ENCODE measurements around the gene ITFG2.

DNA sequence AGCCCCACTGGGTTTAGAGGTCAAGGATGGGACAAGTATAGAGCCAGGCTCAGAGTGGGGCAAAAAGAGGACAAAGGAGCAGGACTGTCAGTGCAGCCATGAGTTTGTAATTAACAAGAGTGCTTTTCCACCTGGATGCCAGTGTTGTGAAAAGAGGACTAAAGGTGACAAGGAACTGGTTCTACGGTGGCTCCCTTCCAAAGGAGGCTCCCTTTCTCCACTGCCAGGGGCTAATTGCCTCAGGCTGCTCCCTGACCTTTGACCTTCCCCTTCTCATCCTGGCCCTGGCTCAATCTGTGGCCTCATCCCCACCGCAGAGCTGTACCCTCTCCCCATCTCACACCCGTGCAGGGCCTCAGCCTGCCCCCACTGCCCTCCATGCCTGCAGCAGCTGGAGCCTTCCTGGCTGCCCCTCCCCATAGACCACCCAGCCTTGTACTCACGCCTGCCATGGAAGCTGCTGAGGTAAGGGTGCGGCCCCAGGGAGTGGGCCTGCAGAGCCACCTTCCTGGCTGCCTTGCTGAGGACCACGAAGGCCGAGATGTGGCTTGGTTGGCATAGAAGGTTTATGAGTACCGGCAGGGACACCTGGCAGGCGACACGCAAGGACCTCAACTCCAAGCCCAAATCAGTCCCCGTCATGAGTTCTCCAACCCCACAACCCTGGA, 42.5 kb upstream of the ITFG2 start:
- TF ChIP-seq, protein P1, sequence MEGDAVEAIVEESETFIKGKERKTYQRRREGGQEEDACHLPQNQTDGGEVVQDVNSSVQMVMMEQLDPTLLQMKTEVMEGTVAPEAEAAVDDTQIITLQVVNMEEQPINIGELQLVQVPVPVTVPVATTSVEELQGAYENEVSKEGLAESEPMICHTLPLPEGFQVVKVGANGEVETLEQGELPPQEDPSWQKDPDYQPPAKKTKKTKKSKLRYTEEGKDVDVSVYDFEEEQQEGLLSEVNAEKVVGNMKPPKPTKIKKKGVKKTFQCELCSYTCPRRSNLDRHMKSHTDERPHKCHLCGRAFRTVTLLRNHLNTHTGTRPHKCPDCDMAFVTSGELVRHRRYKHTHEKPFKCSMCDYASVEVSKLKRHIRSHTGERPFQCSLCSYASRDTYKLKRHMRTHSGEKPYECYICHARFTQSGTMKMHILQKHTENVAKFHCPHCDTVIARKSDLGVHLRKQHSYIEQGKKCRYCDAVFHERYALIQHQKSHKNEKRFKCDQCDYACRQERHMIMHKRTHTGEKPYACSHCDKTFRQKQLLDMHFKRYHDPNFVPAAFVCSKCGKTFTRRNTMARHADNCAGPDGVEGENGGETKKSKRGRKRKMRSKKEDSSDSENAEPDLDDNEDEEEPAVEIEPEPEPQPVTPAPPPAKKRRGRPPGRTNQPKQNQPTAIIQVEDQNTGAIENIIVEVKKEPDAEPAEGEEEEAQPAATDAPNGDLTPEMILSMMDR (IDR thresholded peaks at IDR 0.05), result no peak
- TF ChIP-seq POLR2A (IDR thresholded peaks at IDR 0.05) (no peak), EP300 (IDR thresholded peaks at IDR 0.05) (no peak)
